Activated T-helper 1 cell treated with anti-CD3 and anti-CD28 coated beads, Interleukin-2, amount 50 U/mL, for 16 hours (primary cell): Measurements from ENCODE around the gene PHYHD1.

Source experiments
- DNase-seq, 2 donors: peaks; one replicate each; pipeline ENCODE4 v3.0.0-alpha.2; 2020; ENCODE audit warnings: low read depth in 1 of 2, low spot score in 1 of 2

The PHYHD1 gene

DNA sequence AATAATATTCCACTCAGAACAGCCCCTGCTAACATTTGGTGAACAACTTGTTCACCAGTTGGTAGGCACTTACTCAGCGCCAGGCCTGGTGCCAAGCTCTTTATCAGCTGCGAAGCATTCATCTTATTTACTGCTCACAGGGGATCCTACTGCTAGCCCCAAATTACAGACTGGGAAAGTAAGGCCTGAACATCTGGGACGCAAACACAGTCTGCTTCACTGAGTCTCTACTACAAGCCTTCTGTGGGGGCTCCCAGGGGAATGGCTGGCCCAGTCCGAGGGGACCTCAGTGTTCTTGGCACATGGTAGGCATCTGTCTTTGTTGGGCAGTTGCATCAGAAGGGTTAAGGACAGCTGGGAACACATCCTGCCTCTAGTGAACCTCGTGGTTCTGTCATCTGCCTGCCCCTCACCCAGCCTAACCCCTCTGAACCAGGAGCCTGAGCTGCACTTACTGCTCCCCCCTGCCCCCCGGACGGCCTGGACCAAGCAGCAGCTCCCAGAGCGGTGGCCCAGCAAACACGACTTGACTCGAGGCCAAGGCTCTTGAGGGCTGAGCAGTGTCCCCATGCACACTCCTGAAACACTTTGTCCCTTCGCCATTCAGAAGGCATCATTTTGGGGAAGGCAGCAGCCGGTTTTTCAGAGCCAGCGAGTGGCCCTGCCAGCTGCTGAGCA, at the start of gene PHYHD1:
TSS of gene PHYHD1 (plus strand) at position 602 of the 678 bp plus-strand sequence. CDS start 1,342 bp downstream, outside the sequence.
- no peak for DNase-seq

GRCh38 chr9:128877852-128878251, 42.9 kb upstream of the PHYHD1 start:
- DNase-seq: no peak

DNA sequence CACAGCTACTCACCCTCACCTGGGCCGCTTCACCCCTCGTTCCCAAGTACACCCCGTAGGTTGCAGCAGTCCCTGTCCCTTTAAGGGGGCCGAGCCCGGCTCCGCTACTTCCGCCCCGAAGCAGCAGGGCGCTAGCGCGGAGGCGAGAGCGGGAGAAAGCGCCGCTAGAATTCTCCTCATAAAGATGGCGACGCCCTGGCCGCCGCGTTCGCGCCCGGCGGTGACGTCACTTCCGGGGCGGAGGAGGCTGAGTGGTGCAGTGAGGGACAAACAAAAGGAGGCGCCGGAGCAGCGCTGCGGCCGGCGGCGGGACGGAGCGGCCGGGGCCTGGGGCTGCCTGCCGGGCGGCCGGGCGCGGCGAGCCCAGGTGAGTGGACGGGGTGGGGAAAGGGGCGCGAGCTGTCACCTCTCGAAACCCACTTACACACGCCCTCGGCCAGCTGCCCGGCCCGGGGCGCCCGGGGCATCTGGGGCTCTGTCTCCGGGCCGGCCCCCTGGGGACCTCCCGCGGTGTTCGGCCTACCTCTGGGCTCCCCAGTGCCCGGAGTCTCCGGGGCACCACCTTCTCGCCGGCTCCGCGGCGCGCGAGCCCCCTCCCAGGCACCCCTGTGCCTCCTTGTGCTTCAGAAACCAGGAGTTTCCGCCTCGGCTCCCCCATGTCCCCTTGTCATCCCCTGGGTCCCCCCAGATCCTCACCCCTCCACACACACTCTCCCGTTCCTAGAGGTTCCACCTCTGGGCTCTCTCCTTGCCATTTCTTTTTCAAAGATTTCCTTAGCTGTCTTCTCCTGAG, 38.7 kb upstream of the PHYHD1 start, which contains the start of the genes KYAT1 and LRRC8A:
TSS of gene KYAT1 (minus strand) at position 67 of the 793 bp plus-strand sequence. CDS start 36,545 bp downstream, outside the sequence.
TSS of gene LRRC8A (plus strand) at position 250 of the 793 bp plus-strand sequence. CDS start 25,032 bp downstream, outside the sequence.
- DNase-seq: peak; percentile 97 to 98

DNA sequence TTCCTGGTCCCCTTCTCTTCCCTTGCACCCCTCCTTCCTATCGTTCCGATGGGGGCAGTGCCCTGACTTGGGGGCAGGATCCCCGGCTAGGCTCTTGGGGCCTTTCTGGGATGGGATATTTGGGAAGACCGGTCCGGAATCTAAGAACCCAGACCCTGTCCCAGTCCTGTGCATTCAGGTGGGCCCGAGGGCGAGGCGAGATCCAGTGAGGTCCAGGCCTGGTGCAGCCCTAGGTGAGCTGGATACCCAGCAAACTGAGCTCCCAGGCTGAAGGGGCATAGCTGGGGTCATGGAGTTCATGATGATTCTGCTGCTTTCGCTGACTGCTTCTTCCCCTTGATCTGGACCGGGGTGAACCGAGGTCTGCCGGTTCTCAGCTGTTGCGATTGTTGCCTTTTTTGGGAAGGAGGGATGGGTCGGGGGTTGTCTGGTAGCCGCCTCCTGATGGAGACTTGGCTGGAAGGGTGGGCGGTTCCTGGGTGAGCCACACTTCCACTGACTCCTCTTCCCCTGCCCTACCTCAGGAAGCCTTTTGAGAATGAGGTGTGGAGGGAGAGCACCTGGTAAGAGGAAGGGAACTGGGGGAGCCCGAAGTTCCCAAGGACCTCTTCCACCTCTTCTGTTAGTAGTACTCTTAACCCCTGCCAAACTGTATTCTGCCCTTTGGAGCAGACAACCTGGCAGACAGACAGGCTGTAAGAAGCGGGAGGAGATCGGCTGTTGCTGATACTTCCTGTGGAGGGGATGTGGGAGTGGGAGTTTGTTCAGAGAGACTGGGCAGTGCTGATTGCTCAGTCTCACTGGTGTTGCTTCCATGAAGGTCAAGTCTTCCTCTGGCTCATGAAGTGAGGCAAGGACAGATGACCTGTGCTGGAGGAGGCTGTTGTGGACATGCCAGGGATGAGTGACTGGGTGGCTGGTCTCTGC, 37.8 kb upstream of the PHYHD1 start:
- DNase-seq: no peak

- DNase-seq: no peak
Observed at GRCh38 chr9:128884164-128884563, 36.6 kb upstream of the PHYHD1 start.

DNA sequence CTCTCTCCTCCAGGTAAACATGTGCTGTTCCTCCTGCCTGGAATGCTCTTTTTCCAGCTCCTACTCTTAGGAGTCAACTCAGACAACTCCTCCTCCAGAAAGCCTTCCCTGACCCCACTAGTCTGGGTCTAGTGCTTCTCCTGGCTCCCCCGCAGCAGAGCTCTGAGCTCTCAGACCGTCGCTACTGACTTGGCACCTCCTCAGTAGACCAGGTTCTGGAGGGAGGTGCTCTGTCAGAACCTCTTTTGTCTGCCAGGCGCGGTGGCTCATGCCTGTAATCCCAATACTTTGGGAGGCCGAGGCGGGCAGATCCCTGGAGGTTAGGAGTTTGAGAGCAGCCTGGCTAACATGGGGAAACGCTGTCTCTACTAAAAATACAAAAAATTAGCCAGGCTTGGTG, 35.4 kb upstream of the PHYHD1 start:
- DNase-seq: no peak

DNA sequence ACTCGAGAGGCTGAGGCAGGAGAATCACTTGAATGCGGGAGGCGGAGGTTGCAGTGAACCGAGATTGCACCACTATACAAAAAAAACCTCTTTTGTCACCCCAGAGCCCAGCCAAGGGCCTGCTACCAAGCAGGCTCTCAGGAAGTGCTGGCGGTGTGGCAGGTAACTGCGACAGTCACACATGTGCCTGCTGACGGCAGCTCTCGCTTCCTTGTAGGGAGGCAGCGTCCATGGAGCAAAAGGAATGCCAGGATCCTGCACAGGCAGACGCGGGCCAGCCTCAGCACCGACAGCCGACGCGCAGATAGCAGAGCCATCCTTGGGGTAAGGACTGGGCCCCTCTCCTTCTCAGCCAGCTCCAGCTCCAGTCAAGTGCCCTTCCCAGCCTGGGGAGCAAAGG, 35.0 kb upstream of the PHYHD1 start:
- no peak for DNase-seq

GRCh38 chr9:128886211-128886891, 34.4 kb upstream of the PHYHD1 start:
- DNase-seq: no peak

DNA sequence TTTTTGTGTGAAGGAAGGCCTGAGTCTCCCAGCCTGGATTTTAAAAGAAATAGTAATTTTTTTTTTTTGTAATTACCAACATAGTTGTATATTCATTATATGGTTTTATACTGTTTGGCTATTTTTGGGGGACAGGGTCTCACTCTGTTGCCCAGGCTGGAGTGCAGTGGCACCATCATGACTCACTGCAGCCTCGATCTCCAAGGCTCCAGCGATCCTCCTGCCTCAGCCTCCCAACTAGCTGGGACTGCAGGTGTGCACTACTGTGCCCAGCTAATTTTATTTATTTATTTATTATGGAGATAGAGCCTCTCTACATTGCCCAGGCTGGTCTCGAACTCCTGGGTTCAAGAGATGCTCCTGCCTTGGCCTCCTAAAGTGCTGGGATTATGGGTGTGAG, 33.7 kb upstream of the PHYHD1 start:
- no peak for DNase-seq

DNA sequence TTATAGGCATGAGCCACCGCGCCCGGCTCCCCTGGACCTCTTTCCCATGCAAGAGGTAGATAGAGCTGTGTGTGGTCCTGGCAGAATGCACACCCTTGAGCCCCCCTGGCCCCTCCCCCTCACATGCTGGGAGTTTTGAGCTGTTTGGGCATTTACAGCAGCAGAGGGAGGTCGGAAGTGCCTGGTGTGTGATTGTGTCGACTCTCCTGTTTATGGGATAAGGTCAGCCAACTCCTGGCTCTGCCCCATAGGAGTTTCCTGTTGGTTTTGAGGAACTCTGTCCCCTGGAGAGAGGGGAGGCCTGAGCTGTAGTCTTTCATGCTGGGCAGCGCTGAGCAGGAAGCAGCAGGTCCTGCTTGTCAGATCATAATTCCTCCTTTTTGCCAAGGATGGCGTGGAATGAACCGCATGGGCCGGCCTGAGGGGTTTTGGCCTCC, 32.9 kb upstream of the PHYHD1 start:
- DNase-seq: no peak

GRCh38 chr9:128891321-128892220, 29.2 kb upstream of the PHYHD1 start:
- no peak for DNase-seq

GRCh38 chr9:128892221-128892921, 28.4 kb upstream of the PHYHD1 start:
- DNase-seq: no peak

DNA sequence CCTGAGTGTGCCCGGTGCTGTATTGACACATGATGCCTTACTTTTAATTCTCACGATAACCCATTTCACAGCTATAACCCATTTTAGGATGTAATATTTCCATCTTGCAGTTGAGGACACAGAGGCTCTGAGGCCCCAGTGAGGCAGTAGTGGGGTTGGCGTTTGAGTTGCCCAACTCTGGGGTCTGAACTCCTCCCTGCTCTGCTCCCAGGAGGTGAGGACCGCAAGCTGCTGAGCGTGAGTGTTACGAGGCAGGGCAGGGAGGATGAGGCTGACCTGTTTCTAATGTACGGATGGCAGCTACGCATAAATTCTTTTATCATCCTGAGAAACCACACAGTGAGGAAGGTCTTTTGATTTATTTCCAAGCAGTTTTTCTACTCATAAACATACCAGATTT, 27.4 kb upstream of the PHYHD1 start:
- no peak for DNase-seq

- DNase-seq: no peak
Observed at GRCh38 chr9:128894764-128895163, 26.0 kb upstream of the PHYHD1 start.

DNA sequence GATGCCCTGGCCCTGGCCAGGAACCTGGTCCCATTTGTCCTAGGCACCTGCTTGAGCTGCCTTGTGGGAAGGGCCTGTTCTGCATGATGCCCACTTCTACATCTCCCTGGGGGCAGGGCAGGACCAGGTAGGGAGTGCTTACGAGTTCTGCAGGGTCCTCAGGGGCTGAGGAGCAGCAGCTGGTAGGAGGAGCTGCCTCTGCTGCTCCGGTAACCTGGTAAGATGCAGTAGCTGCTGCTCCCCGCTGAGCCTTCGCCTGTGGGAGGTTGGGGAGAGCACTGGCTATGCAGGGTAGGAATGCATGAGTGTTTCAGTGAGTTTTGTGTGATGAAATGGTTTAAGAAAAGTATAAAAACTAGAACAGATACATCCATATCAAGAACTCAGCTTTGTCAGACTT, 25.2 kb upstream of the PHYHD1 start:
- no peak for DNase-seq

- no peak for DNase-seq
Observed at GRCh38 chr9:128898382-128898781, 22.4 kb upstream of the PHYHD1 start.

- DNase-seq: no peak
Observed at GRCh38 chr9:128898845-128899565, 21.8 kb upstream of the PHYHD1 start.

DNA sequence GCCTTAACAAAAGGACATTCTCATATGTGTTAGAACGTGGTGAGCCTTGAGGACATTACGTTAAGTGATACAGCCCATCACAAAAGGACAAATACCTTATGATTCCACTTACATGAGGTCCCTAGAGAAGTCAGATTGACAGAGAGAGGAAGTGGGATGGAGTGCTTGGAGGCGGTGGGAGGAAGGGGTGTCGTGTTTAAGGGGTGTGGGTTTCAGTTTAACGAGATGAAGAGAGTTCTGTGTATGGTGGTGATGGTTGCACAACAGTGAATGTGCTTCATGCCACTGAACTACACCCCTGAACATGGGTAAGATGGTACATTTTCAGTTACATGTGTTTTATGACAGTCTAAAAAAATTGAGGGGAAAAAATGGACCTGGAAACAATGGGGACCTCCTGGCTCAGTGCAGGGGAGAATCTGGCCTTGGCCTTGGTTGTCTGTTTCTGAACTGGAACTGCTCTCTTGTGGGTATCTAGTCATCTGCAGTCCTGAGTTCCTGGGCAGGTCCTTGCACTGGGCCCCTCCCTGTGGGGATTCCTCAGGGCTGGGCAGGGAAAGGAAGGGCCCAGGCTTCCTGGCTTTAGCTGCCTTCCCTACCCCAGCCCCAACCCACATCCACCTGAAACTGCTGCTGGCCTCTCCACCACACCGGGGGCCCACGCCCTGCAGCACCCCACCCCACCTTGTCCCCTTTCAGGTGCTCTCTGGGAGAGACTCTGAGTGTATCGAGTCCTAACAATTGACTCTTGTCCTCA, 21.0 kb upstream of the PHYHD1 start:
- DNase-seq: no peak
